Stimulated activated CD4-positive, alpha-beta T cell treated with anti-CD3 and anti-CD28 coated beads, Interleukin-1b, Interleukin-23, amount 100 ng/mL, for 4 hours (primary cell): ENCODE results near the gene MICAL2.

Source experiments
- DNase-seq, 2 donors: peaks; one replicate each; pipeline ENCODE4 v3.0.0-alpha.2; 2020; ENCODE audit warnings: low read depth in 2 of 2

Gene MICAL2

GRCh38 chr11:12246147-12246546, 135.8 kb downstream of the MICAL2 start:
- no peak for DNase-seq

GRCh38 chr11:12246989-12247388, 136.6 kb downstream of the MICAL2 start:
- DNase-seq, result no peak

GRCh38 chr11:12247543-12248254, 137.3 kb downstream of the MICAL2 start:
- DNase-seq, result no peak

DNA sequence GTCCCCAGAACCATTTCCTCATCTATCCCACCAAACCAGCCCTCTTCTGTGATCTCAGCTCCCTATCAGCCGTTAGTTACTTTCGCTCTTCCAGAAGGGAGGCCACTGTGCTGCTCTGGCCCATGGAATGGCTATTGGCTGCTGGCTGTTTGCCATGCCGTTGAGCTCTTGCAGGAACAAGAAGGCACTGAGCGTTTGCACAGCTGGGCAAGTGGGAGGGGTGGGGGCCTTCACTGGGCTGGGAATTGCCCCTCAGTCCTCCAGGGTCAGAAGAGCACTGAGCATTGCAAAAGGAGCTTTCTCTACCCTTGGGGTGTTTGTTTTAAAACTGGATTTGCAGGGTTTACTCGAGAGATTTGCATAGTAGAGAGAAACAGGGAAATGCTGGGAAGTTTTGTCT, 137.9 kb downstream of the MICAL2 start:
- no peak for DNase-seq

DNA sequence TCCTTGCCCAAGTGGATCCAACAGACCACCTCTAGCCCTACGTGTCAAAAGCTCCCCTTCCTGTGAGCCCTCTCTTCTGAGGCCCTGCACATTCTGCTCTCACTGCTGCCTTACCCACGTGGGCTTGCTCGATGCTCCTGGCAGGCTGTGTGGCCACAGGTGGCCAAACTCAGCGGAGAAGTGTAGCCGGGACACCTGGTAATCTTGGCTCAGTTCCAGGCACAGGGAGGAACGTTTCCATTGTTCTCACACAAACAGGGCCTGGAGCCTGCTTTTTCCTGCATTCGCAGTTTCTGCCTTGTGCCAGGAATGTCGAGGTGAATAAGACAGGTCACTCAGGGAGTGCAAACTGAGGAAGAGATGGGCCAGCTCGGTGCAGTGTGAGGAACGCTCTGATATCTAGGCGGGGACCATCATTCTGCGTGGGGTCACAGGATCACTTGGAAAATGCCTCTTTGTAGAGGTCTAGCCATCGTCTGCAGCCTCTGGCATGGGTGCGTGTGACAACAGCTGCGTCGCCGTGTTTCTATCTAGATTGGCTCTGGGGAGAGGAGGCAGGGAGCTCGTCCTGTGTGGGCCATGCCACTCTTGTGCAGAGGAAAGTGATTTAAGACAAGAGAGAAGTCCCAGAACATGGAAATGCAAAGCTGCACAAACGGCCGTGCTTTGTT, 139.3 kb downstream of the MICAL2 start:
- DNase-seq, result no peak

DNA sequence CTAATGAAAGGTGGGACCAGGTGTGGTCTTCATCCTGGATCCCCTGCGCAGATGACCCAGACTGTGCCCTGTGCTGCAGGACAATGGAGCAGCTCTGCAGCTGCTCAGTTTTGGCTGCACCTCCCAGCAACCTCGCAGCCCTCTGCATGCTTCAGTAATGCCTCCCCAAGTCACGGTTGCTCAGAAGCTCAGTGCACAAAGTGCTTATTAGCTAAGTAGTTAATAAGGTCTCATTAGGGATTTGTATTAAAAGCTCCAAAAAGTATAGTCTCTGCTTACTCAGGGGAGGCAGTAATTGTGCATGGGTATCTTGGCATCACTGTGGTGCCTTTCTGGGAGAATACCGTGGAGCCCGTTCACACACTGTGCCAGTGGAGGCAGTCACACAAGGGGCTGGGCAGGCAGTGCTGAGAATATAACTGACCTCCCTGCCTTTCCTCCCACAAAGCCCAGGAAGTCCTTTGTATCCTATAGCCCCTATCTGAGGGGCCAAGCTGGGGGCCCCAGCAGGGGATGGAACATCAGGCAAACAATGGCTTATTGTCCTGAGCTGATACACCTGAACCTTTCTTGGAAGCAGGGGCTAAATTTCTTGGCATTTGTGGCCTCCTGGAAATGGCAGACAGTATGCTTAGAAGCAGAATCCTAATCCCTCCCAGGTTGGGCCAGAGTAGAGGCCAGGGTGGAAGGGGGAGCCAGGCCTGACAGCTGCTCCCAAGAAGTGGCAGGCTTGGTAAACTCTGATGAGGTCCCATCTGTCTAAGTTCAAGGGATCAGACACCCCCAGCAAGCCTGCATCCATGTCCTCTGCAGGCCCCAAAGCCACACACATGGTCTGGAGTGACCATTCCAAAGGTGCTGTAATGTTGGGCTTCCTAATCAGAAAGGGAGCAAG, 141.5 kb downstream of the MICAL2 start:
- no peak for DNase-seq

GRCh38 chr11:12253843-12254281, 143.5 kb downstream of the MICAL2 start:
- DNase-seq, result no peak

DNA sequence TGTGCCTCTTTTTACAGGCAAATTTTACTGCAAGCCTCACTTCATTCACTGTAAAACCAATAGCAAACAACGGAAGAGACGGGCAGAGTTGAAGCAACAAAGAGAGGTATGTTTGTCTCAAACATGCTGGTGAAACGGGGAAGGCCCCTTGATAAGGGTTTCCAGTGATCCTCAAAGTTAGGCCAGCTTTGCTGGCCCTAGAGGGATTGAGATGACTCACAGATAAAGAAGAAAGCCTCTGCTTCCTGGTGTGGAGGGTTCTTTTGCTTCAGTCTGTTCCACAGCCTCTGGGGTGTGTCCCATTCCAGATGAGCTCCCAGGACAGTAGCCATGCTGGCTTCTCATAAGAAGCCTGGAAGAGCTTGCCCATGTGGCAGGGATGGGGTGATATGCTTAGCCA, 148.1 kb downstream of the MICAL2 start:
- DNase-seq, result no peak

DNA sequence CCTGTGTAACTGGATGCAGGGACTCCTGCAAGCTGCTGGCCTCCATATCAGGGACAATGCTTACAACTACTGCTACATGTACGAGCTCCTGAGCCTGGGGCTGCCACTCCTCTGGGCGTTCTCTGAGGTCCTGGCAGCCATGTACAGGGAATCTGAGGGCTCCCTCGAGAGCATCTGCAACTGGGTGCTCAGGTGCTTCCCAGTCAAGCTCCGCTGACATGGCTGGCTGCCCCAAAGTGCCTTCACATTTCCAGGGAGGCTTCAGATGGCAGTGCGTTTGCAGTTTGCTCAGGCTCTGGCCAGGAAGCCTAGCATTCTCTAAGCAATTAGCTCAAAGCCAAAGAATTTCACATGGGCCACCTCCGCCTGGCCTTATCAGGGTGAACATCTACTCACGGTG, 149.6 kb downstream of the MICAL2 start:
- no peak for DNase-seq

GRCh38 chr11:12260731-12261521, 150.5 kb downstream of the MICAL2 start:
- no peak for DNase-seq

DNA sequence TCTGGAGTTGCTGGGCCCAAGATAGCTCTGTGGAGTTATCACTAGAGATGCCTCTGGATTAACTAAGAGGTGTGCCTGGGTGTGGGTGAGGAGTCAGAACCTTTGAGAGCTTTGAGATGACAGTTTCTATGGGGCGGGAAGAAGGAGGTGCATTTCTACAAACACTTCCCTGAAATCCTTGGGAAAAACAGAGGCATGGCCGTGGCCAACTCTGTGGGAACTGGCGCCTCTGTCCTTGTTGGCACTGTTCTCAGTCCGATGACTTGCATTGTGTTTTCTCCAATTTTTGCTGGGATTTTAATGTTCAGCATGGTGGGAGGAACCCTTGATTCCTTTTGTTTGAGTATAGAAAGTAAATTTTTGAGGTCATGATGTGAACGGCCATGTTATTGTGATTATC, 151.2 kb downstream of the MICAL2 start:
- DNase-seq, result no peak

GRCh38 chr11:12263141-12263693, 152.8 kb downstream of the MICAL2 start:
- no peak for DNase-seq

GRCh38 chr11:12264361-12264760, 154.0 kb downstream of the MICAL2 start:
- DNase-seq, result no peak

- DNase-seq, result no peak
Observed at GRCh38 chr11:12266132-12266531, 155.7 kb downstream of the MICAL2 start.

- no peak for DNase-seq
Observed at GRCh38 chr11:12266943-12267342, 156.6 kb downstream of the MICAL2 start.

- DNase-seq, result no peak
Observed at GRCh38 chr11:12267921-12268320, 157.5 kb downstream of the MICAL2 start.

GRCh38 chr11:12269104-12269441, 158.7 kb downstream of the MICAL2 start:
- DNase-seq, result no peak

DNA sequence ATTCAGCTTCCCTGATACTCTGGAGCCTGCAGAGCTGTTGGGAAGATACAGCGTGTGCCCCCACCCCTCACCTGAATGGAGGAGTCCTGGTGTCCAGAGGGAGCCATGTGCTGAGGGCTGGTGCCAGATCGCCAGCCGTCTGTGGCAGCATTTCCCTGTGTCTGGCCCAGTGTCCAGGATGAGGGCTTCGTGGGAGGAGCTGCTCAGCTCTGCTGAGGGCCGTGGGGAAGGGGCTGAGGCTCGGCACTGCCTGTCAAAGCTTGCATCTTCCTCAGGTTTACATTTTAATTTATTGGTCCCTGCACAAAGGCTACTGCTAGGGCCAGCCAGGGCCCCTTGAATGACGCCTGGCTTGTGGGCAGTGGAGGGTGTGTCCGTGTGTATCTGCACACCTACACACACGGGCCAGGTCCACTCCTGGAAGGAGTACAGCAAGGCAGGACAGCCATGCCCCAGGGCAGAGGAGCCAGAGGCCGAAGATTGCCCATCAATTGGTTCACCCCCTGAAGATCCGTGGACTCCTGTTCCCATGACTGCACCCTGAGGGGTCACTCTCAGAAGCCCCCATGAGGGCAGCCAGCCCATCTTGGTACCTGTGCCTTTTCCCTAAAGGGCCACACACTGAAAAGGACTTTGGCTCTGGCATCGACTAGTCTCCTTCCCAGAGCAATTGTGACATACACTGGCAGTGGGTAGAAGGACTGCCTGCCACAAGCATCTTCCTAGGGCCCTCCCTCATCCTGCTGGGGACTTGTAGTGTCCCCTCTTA, 159.2 kb downstream of the MICAL2 start:
- no peak for DNase-seq

- DNase-seq, result no peak
Observed at GRCh38 chr11:12270215-12270797, 159.9 kb downstream of the MICAL2 start.

- no peak for DNase-seq
Observed at GRCh38 chr11:12270817-12271216, 160.4 kb downstream of the MICAL2 start.
